GM04504 (cell line): ENCODE data around the gene CLSTN2.

Experiments
- DNase-seq: peaks from one replicate; pipeline ENCODE4 v3.0.0-alpha.2; 2012; ENCODE audit warnings: low read depth

Gene CLSTN2

GRCh38 chr3:140424211-140424610, 489.2 kb downstream of the CLSTN2 start:
- no peak for DNase-seq

GRCh38 chr3:140424726-140425125, 489.7 kb downstream of the CLSTN2 start:
- no peak for DNase-seq

- no peak for DNase-seq
These were observed 492.8 kb downstream of the CLSTN2 start for GRCh38 chr3:140427786-140428185.

- DNase-seq: no peak
These were observed 493.4 kb downstream of the CLSTN2 start for GRCh38 chr3:140428380-140428779.

- no peak for DNase-seq
These were observed 494.8 kb downstream of the CLSTN2 start for GRCh38 chr3:140429791-140430190.

GRCh38 chr3:140430494-140430893, 495.5 kb downstream of the CLSTN2 start:
- no peak for DNase-seq

- no peak for DNase-seq
These were observed 497.3 kb downstream of the CLSTN2 start for GRCh38 chr3:140432229-140432669.

- no peak for DNase-seq
These were observed 498.4 kb downstream of the CLSTN2 start for GRCh38 chr3:140433431-140433830.

- DNase-seq: no peak
These were observed 499.4 kb downstream of the CLSTN2 start for GRCh38 chr3:140434261-140434905.

- no peak for DNase-seq
These were observed 501.4 kb downstream of the CLSTN2 start for GRCh38 chr3:140436421-140436820.

- no peak for DNase-seq
These were observed 503.9 kb downstream of the CLSTN2 start for GRCh38 chr3:140438736-140439470.

- no peak for DNase-seq
These were observed 504.5 kb downstream of the CLSTN2 start for GRCh38 chr3:140439527-140439926.

GRCh38 chr3:140440446-140440845, 505.5 kb downstream of the CLSTN2 start:
- DNase-seq: no peak

GRCh38 chr3:140441006-140441405, 506.0 kb downstream of the CLSTN2 start:
- DNase-seq: no peak

- DNase-seq: no peak
These were observed 507.6 kb downstream of the CLSTN2 start for GRCh38 chr3:140442621-140443020.

- DNase-seq: no peak
These were observed 508.1 kb downstream of the CLSTN2 start for GRCh38 chr3:140443073-140443472.

GRCh38 chr3:140443806-140444205, 508.8 kb downstream of the CLSTN2 start:
- no peak for DNase-seq

GRCh38 chr3:140446734-140447133, 511.7 kb downstream of the CLSTN2 start:
- DNase-seq: no peak

GRCh38 chr3:140447136-140447535, 512.2 kb downstream of the CLSTN2 start:
- DNase-seq: no peak

- DNase-seq: no peak
These were observed 513.0 kb downstream of the CLSTN2 start for GRCh38 chr3:140448001-140448400.

- DNase-seq: no peak
These were observed 514.6 kb downstream of the CLSTN2 start for GRCh38 chr3:140449413-140450256.

- no peak for DNase-seq
These were observed 518.8 kb downstream of the CLSTN2 start for GRCh38 chr3:140453750-140454149.
